SIG-M5 (cell line): ENCODE measurements around the gene PRDX1.
"Not testable (repeated sequence)": the region's sequence is repeated elsewhere in the genome, so short reads cannot be mapped to it uniquely, and the experiment has no call there.

Experiments
- DNase-seq: peaks from one replicate; lab custom pipeline; 2025; lab: John Stamatoyannopoulos, UW

The PRDX1 gene

GRCh38 chr1:45503462-45504360, 18.0 kb downstream of the PRDX1 start:
- no peak for DNase-seq

GRCh38 chr1:45501505-45501859, 20.2 kb downstream of the PRDX1 start:
- no peak for DNase-seq

GRCh38 chr1:45499415-45499769, 22.3 kb downstream of the PRDX1 start:
- DNase-seq, result no peak

- DNase-seq, result no peak
These were observed 23.4 kb downstream of the PRDX1 start for GRCh38 chr1:45498279-45498678.

GRCh38 chr1:45493116-45493697, 28.5 kb downstream of the PRDX1 start:
- DNase-seq, result no peak

DNA sequence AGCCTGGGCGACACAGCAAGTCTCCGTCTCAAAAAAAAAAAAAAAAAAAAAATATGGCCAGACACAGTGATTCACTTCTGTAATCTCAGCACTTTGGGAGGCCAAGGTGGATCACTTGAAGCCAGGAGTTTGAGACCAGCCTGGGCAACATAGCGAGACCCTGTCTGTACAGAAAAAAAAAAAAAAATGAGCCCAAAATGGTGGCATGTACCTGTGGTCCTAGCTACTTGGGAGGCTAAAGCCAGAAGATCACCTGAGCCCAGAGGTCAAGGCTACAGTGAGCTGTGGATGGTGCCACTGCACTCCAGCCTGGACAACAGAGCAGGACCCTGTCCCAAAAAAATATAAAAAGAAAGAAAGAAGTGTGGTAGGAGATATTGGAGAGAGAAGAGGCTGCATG, 29.0 kb downstream of the PRDX1 start:
- DNase-seq, result no peak

GRCh38 chr1:45491487-45492260, 30.0 kb downstream of the PRDX1 start:
- DNase-seq, result no peak

DNA sequence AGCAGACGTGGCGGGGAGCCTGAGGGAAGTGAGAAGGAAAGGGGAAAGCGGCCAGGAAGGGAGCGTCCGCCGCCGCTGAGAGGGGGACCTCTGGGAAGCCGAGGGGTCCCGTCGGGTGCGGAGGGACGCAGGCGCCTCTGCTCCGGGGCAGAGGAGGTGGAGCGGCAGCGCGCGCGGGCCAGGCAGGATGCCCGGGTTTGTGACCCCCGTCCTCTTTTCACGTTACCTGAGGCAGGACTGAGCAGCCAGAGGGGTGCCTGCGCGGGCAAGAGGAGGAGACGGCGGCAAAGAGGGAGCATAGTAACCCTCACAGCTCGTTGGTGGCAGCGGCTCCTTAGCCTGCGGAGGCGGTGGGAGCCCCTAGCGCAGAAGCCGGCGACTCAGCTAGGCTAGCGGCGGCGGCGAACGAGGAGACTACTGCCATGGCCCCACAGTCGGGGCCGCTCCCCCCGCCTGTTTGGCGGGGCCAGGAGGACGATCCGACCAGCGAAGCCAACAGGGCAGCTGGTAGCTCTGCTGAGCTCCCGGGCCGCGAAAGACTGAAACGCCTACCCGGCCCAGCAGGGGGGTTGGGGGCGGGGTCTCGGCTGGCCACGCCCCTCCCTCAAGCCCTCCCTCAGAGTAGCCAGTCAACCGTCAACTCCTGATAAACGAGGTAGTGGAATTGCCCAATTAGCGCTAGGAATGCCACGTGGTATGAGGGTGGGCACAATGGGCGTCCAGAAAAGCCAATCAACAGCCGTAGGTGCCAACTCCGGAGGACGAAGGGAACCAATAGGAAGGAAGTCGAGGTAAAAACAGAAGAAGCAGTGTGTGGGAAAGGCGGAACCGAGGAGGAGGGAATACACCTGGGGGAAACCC, 30.8 kb downstream of the PRDX1 start, which contains the start of gene TESK2:
Gene TESK2, minus strand, starts transcription at position 538 of the 861 bp plus-strand sequence. CDS start 33,378 bp downstream, outside the sequence.
- DNase-seq, result peak; percentile 68

DNA sequence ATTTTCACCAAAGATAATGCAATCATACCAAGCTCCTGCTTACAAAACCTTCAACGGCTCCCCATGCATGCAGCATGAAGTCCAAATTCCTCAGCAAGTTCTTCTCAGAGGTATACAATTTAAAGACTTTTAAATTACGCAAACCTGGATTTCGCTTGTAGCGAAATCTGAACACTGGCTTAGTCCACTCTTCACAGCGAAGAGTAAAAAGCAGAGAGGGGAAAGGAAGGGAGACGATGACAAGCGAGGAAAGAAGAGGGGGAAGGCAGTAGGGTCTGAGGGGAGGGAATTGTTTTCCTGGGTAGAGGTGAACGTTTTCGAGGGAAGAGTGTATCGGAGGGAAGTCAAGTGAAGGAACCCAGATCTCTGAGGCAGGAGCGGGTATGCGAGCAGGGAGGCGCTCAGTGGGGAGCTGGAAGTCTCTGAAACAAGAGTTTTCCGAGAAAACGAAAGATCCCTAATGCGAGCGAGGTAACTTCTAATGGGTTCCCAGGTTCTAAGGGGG, 31.5 kb downstream of the PRDX1 start:
- no peak for DNase-seq

GRCh38 chr1:45489379-45489778, 32.3 kb downstream of the PRDX1 start:
- DNase-seq, result not testable (repeated sequence)

- no peak for DNase-seq
These were observed 32.9 kb downstream of the PRDX1 start for GRCh38 chr1:45488666-45489377.

DNA sequence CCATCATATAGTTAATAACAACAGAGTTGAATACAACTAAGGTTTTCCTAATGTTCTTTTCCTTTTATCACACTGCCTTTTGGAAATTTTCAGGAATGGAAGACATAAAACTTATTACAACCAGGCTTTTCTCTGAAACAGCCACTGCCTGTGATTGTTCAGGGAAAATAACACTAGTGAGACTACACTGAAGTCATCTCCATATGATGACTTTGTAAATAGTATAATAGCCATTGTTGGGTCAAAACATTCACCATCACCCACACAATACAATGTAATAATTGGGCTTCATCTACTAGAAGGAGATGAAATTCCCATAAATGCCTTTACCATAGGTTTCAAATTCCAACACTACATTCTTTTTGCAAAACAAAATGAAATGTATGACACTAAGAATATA, 35.7 kb downstream of the PRDX1 start:
- no peak for DNase-seq

- no peak for DNase-seq
These were observed 42.5 kb downstream of the PRDX1 start for GRCh38 chr1:45479039-45479748.

- DNase-seq, result no peak
These were observed 43.4 kb downstream of the PRDX1 start for GRCh38 chr1:45478121-45478814.

DNA sequence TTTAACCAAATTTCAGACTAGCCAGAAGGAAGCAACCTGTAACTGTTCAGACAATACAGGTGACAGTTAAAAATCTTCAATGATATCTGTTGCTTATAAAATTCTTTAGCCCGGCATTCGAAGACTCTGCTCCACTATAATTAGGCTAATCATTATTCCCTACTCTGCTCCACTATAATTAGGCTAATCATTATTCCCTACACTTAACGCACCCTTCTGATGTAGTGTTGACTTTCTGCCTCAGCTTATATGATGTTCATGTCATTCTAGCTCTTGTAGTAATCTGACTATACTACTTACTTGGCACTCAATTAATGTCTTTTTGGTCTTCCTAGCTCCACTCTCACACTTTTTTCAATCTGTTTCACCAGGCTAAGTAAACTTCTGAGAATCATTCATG, 44.0 kb downstream of the PRDX1 start:
- DNase-seq, result no peak

- DNase-seq, result not testable (repeated sequence)
These were observed 47.5 kb downstream of the PRDX1 start for GRCh38 chr1:45474194-45474593.

GRCh38 chr1:45473302-45473701, 48.4 kb downstream of the PRDX1 start:
- no peak for DNase-seq

DNA sequence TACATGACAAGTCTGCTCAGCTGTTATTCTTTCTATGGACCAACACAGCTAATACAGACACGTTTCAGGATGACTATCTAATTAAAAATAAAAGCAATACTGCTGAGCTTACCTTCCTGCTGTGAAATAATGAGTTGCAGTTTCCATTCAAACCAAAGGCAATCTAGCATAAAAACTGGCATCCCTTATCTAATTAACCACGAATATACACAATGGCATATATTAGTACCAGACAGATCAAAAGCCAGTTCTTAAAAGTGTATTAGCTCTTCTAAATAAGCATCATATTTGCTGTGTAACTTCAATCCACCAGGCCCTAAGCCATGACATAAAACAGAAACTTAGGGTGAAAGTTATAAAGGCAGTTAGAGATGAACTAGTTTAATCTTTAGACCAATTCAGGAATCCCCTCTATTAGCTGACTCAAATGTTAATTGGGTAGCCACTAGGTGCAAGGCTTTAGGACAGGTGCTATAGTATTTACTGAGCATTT, 51.3 kb downstream of the PRDX1 start:
- DNase-seq, result no peak

DNA sequence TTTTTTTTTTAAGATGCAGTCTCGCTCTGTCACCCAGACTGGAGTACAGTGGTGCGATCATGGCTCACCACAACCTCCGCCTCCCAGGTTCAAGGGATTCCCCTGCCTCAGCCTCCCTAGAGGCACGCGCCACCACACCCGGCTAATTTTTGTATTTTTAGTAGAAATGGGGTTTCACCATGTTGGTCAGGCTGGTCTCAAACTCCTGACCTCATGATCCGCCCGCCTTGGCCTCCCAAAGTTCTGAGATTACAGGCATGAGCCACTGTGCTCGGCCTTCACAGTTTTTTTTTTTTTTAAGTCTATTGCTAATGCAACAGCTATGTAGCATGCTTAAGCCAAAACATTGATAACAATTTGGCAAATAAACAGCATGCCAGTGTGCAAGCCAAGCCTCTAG, 54.3 kb downstream of the PRDX1 start:
- DNase-seq, result not testable (repeated sequence)

- no peak for DNase-seq
These were observed 56.4 kb downstream of the PRDX1 start for GRCh38 chr1:45465277-45465676.
